Measurements from ENCODE around the gene UBE2I. TPM values are rescaled to one million over a fixed set of nuclear protein-coding genes. Genes with fewer than 3 reads are reported as not detected.

Gene UBE2I
- 261 and 271 TPM in 2 replicates for total RNA-seq (2022)
- percentile 89 among the genes with signal in this experiment for Bru-seq, nascent RNA
- percentile 96 among the genes with signal in this experiment for BruChase-seq, experiment 1, labeled RNA remaining after a 6-hour chase
- percentile 95 among the genes with signal in this experiment for BruChase-seq, experiment 2, labeled RNA remaining after a 2-hour chase
- long read RNA-seq, transcript UBE2I-203 (7 exons, 2,976 nt) = major isoform, 77 of 120 reads
- long read RNA-seq, partial matches to known transcripts = 3 of 120 reads
- long read RNA-seq, other reads (novel, unspliced or antisense) = 33 of 120 reads

DNA sequence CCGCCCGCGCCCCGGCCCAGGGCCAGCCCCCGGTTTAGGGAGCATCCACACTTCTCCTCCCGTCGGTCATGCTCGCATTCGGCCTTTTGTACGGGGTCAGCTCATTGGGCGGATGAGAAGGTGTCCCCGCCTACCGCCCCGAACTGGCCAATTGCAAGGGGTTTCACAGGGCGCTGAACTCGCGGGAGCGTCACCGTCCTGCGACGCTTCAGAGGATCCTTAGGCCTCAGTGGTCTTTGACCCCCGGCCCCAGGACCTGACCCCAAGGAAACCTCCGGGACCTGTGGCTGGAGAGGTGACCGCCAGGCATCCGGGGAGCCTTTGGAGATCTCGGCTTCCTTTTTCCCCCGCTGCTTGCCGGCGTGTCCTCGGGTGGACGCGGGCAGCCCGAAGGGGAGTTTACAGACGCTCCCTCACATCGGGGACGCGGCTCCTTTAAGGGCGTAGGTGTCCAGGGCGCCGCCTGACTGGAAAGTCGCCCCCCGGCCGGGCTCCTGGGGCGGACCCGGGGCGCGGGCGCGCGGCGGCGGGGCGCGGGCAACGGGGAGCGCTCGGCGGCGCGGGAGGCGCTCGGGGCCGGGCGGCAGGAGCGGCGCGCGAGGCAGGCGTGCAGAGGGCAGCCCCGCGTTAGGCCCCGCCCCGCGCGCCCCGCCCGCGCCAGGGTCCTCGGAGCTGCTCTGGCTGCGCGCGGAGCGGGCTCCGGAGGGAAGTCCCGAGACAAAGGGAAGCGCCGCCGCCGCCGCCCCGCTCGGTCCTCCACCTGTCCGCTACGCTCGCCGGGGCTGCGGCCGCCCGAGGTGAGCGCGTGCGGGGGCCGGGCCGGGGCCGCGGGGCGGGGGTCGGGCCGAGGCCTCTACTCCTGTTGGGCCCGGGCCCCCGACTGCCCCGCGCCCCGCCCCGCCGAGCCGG is at the start of gene UBE2I:
UBE2I (plus strand) TSS at position 660 of the 909 bp plus-strand sequence. CDS start 4,395 bp downstream, outside the sequence.
- BruUV-seq (replicated peaks) = no TSS peak
- intact Hi-C loops (cut with micrococcal nuclease; ENCODE audit: unreplicated experiment) = no loop called here
- Mint-ChIP-seq H3K4me3 (ENCODE audit: low read depth, unreplicated experiment) (peak within 1 kb of the TSS; percentile 98), H3K9me3 (ENCODE audit: low read depth, unreplicated experiment) (no peaks in the 10 kb centered on the region), H3K36me3 (ENCODE audit: insufficient read depth, unreplicated experiment) (peaks cover 72% of the 10 kb centered on the region), H3K27me3 (ENCODE audit: unreplicated experiment) (no peaks in the 10 kb centered on the region), H3K4me1 (ENCODE audit: low read depth, unreplicated experiment) (peaks cover 28% of the 10 kb centered on the region), H3K27ac (ENCODE audit: unreplicated experiment) (peak within 1 kb of the TSS; percentile 98)
- DNase-seq = peak; percentile 98
- TF ChIP-seq, protein P1, sequence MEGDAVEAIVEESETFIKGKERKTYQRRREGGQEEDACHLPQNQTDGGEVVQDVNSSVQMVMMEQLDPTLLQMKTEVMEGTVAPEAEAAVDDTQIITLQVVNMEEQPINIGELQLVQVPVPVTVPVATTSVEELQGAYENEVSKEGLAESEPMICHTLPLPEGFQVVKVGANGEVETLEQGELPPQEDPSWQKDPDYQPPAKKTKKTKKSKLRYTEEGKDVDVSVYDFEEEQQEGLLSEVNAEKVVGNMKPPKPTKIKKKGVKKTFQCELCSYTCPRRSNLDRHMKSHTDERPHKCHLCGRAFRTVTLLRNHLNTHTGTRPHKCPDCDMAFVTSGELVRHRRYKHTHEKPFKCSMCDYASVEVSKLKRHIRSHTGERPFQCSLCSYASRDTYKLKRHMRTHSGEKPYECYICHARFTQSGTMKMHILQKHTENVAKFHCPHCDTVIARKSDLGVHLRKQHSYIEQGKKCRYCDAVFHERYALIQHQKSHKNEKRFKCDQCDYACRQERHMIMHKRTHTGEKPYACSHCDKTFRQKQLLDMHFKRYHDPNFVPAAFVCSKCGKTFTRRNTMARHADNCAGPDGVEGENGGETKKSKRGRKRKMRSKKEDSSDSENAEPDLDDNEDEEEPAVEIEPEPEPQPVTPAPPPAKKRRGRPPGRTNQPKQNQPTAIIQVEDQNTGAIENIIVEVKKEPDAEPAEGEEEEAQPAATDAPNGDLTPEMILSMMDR (IDR thresholded peaks at IDR 0.05; ENCODE audit: unreplicated experiment) = no peak
- CTCF ChIA-PET = interaction anchor here (0.6 to 1.0 kb wide), 4 partner anchors 10 to 27 kb away, joined by 3 to 5 read pairs (median 3); no protein-coding TSS in a partner anchor

- peaks cover 12% of the 10 kb centered on the region for H3K36me3 Mint-ChIP-seq (ENCODE audit: insufficient read depth, unreplicated experiment)
- H3K27me3 Mint-ChIP-seq (ENCODE audit: unreplicated experiment) = peaks cover 92% of the 10 kb centered on the region
- DNase-seq = no peak
- CTCF ChIA-PET = interaction anchor here (0.6 kb wide), 1 partner anchor 250 kb away, joined by 7 read pairs; no protein-coding TSS in a partner anchor
- no peak overlapping the region for H3K27ac Mint-ChIP-seq (ENCODE audit: unreplicated experiment)
- BruUV-seq (replicated peaks) = no TSS peak
- intact Hi-C loops (cut with micrococcal nuclease; ENCODE audit: unreplicated experiment) = no loop called here
- H3K4me3 Mint-ChIP-seq (ENCODE audit: low read depth, unreplicated experiment) = no peak overlapping the region
- peaks cover 10% of the 10 kb centered on the region for H3K4me1 Mint-ChIP-seq (ENCODE audit: low read depth, unreplicated experiment)
- H3K9me3 Mint-ChIP-seq (ENCODE audit: low read depth, unreplicated experiment) = peaks cover 4% of the 10 kb centered on the region
- TF ChIP-seq, protein P1 (IDR thresholded peaks at IDR 0.05; ENCODE audit: unreplicated experiment) = no peak
These were observed 49.7 kb upstream of the UBE2I start for GRCh38 chr16:1259760-1260068.

GRCh38 chr16:1260101-1260680 is 49.2 kb upstream of the UBE2I start:
- intact Hi-C loops (cut with micrococcal nuclease; ENCODE audit: unreplicated experiment) = no loop called here
- Mint-ChIP-seq H3K4me1 (ENCODE audit: low read depth, unreplicated experiment) (peaks cover 10% of the 10 kb centered on the region), H3K36me3 (ENCODE audit: insufficient read depth, unreplicated experiment) (peaks cover 12% of the 10 kb centered on the region), H3K27ac (ENCODE audit: unreplicated experiment) (no peak overlapping the region), H3K4me3 (ENCODE audit: low read depth, unreplicated experiment) (no peak overlapping the region), H3K9me3 (ENCODE audit: low read depth, unreplicated experiment) (peaks cover 4% of the 10 kb centered on the region), H3K27me3 (ENCODE audit: unreplicated experiment) (peaks cover 94% of the 10 kb centered on the region)
- BruUV-seq (replicated peaks) = no TSS peak
- DNase-seq = no peak
- TF ChIP-seq, protein P1 (IDR thresholded peaks at IDR 0.05; ENCODE audit: unreplicated experiment) = no peak
- CTCF ChIA-PET = interaction anchor here (0.6 kb wide), 1 partner anchor 250 kb away, joined by 7 read pairs; no protein-coding TSS in a partner anchor

DNA sequence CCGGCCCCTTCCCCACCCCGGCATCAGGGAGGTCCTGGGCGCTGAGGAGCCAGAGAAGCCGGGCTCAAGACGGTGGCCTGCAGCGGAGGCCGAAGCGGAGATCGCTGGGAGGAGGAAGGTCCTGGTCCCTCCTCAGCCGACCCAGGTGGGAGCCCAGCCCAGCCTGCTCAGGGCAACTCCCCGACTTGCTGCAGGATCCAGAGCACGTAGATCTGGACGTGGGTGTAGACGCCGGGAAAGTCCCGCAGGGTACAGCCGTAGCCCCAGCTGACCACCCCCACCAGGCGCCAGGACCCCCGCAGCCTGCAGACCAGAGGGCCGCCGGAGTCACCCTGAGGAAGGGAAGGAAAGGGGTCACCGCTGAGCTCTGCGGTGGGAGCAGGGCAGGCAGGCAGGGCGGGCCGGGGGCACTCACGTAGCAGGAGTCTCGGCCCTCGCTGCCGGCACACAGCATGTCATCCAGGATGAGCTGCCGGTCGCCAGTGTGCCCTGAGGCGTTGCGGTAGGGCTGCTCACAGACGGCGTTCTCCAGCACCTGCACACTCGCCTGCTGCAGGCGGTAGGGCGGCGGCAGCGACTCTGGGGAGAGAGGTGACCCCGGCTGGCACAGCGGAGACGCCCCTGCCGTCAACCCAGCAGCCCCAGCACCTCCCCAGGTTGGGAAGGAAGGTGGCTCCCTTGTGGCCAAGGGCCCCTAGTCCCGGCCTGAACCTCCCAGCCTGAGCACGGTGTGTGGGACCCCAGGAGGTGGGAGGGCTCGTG is 48.1 kb upstream of the UBE2I start:
- Mint-ChIP-seq H3K4me1 (ENCODE audit: low read depth, unreplicated experiment) (peaks cover 10% of the 10 kb centered on the region), H3K36me3 (ENCODE audit: insufficient read depth, unreplicated experiment) (peaks cover 12% of the 10 kb centered on the region), H3K27me3 (ENCODE audit: unreplicated experiment) (peaks cover 98% of the 10 kb centered on the region), H3K27ac (ENCODE audit: unreplicated experiment) (no peak overlapping the region), H3K4me3 (ENCODE audit: low read depth, unreplicated experiment) (no peak overlapping the region), H3K9me3 (ENCODE audit: low read depth, unreplicated experiment) (peaks cover 4% of the 10 kb centered on the region)
- BruUV-seq (replicated peaks) = no TSS peak
- TF ChIP-seq, protein P1 (IDR thresholded peaks at IDR 0.05; ENCODE audit: unreplicated experiment) = no peak
- CTCF ChIA-PET = interaction anchor here (0.6 kb wide), 1 partner anchor 163 kb away, joined by 3 read pairs; no protein-coding TSS in a partner anchor
- intact Hi-C loops (cut with micrococcal nuclease; ENCODE audit: unreplicated experiment) = no loop called here
- DNase-seq = peak; percentile 46

All from Calu3 (cell line).